22Rv1 (cell line): ENCODE results near the gene MYMK.

Experiments
- ZFX ChIP-seq: fragments of 450-650 bp; IDR thresholded peaks from 2 replicates; pipeline ENCODE4 v1.6.1; 2017; ENCODE audit warnings: antibody characterized with exemption, borderline replicate concordance
- TF ChIP-seq, protein P1 (sequence below): fragments of 450-650 bp; IDR thresholded peaks from 2 replicates; pipeline ENCODE4 v1.5.1; 2017; ENCODE audit warnings: mild to moderate bottlenecking

GRCh38 chr9:133495327-133496293, 29.1 kb downstream of the MYMK start:
- TF ChIP-seq, protein P1, sequence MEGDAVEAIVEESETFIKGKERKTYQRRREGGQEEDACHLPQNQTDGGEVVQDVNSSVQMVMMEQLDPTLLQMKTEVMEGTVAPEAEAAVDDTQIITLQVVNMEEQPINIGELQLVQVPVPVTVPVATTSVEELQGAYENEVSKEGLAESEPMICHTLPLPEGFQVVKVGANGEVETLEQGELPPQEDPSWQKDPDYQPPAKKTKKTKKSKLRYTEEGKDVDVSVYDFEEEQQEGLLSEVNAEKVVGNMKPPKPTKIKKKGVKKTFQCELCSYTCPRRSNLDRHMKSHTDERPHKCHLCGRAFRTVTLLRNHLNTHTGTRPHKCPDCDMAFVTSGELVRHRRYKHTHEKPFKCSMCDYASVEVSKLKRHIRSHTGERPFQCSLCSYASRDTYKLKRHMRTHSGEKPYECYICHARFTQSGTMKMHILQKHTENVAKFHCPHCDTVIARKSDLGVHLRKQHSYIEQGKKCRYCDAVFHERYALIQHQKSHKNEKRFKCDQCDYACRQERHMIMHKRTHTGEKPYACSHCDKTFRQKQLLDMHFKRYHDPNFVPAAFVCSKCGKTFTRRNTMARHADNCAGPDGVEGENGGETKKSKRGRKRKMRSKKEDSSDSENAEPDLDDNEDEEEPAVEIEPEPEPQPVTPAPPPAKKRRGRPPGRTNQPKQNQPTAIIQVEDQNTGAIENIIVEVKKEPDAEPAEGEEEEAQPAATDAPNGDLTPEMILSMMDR: no peak
- no peak for TF ChIP-seq ZFX
